HG02588 (cell line): Measurements from ENCODE around the gene EDDM3A.

Experiments
- ATAC-seq: cut with Tn5 transposase; IDR thresholded peaks from one replicate; pipeline ENCODE4 v1.9.1; 2021; ENCODE audit warnings: mild to moderate bottlenecking, moderate library complexity; ENCODE audit not compliant: unreplicated experiment

Gene EDDM3A

GRCh38 chr14:20782280-20782890, 36.7 kb downstream of the EDDM3A start:
- peak; percentile 60 for ATAC-seq

- ATAC-seq = no peak
Observed at GRCh38 chr14:20787025-20787424, 41.3 kb downstream of the EDDM3A start.

DNA sequence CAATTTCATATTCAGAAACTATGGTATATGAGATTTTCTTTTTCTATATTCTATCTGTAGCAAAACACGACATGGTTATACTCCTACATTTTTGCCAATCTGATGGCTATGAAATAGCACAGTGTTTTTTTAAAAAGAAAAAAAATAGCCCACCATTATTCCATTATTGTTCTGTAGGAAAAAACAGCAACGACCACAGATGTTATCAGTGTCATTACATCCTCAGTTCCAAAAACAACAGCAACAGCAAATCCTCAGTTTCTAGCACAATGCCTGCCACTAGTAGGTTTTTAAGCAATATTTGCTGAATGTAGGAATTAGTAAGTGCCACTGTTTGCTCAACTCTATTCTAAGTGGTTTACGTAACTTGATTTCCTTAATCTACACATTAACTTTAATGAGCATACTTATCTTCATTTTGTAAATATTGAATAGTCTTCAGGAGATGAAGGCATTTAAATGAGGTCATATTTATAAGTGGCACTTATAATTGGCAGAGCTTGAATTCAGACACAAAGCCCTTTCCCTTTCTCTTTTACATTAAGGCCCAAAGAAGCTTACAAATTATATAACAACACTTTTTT, 43.6 kb downstream of the EDDM3A start:
- no peak for ATAC-seq

- ATAC-seq = no peak
Observed at GRCh38 chr14:20790464-20791116, 44.9 kb downstream of the EDDM3A start.

DNA sequence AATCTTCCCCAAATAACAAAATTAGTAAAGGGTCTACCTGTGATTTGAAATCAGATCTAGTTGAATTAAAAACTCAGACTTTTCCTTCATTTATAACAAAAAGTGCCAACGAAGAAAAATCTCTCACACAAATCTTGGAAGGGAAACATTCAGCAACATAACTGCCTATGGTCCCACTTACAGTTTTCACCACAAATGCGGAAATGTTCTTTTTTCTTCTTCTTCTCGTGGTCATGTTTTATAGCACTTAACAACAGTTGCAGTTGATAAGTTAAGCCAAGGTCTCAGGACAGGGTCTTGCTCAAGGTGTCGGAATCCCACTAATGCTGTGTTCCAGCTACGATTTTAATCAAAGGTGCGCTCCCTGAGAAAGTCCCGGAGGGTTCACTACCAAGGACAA, 45.5 kb downstream of the EDDM3A start:
- ATAC-seq = no peak

GRCh38 chr14:20791597-20791996, 45.9 kb downstream of the EDDM3A start:
- ATAC-seq = no peak

DNA sequence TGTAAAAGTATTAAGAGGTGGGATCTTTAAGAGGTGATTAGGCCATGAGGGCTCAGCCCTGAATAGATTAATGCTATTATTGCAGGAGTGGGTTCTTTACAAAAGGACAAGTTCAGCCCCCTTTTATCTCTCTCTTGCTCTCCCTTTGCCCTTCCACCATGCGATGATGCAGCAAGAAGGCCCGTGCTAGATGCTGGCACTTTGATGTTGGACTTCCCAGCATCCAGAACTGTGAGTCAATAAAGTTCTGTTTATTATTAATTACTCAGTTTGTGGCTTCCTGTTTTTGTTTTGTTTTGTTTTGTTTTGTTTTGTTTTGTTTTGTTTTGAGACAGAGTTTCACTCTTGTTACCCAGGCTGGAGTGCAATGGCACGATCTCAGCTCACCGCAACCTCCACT, 46.9 kb downstream of the EDDM3A start:
- no peak for ATAC-seq

- ATAC-seq = no peak
Observed at GRCh38 chr14:20794644-20795369, 49.1 kb downstream of the EDDM3A start.

- no peak for ATAC-seq
Observed at GRCh38 chr14:20797164-20797563, 51.5 kb downstream of the EDDM3A start.
